Cardiac fibroblast (primary cell): ENCODE data around the gene CD81.

Experiments
- DNase-seq, 2 donors: peaks; one replicate each; pipeline versions ENCODE4 v3.0.0 to v3.0.0-alpha.2; 2010; ENCODE audit warnings: low read depth in 2 of 2
- H3K4me3 ChIP-seq, 2 donors: replicated peaks in 1 of 2; 1 replicate in 1 of 2; 2 replicates in 1 of 2; pipeline ENCODE4 v1.5.1; 2011; ENCODE audit warnings: low read depth in 2 of 2, low read length in 2 of 2, mild to moderate bottlenecking in 2 of 2, moderate library complexity in 1 of 2
- CTCF ChIP-seq: IDR thresholded peaks from one replicate; pipeline ENCODE4 v1.5.1; 2011; ENCODE audit warnings: low read depth, mild to moderate bottlenecking, low read length, inconsistent platforms

The CD81 gene

GRCh38 chr11:2396471-2396870, 19.4 kb downstream of the CD81 start:
- no peak for TF ChIP-seq CTCF
- no peak overlapping the region for H3K4me3 ChIP-seq
- no peak for DNase-seq

GRCh38 chr11:2397005-2397404, 19.9 kb downstream of the CD81 start:
- no peak overlapping the region for H3K4me3 ChIP-seq
- TF ChIP-seq CTCF = no peak

GRCh38 chr11:2398664-2399355, 21.7 kb downstream of the CD81 start:
- DNase-seq = no peak
- TF ChIP-seq CTCF = no peak
- H3K4me3 ChIP-seq = peak overlapping the region; percentile 72 to 74

More at GRCh38 chr11:2397005-2397404, 19.9 kb downstream of the CD81 start:
- DNase-seq = no peak

- no peak for TF ChIP-seq CTCF
- DNase-seq = peak in 1 of 2 donors; percentile 41
- peak overlapping the region; percentile 72 to 74 for H3K4me3 ChIP-seq
These were observed 22.5 kb downstream of the CD81 start for GRCh38 chr11:2399488-2400068.

- DNase-seq = peak; percentile 100
- peak; percentile 99 for TF ChIP-seq CTCF
- peak within 1 kb of the TSS; percentile 99 to 100 for H3K4me3 ChIP-seq
These were observed 23.1 kb downstream of the CD81 start, which contains the start of gene TSSC4 for GRCh38 chr11:2400069-2400761. TSS of gene TSSC4 (plus strand) at chr11:2400750. CDS start at chr11:2402634, 1,884 bp downstream.

- no peak for DNase-seq
- TF ChIP-seq CTCF = no peak
- peak overlapping the region; percentile 99 to 100 for H3K4me3 ChIP-seq
These were observed 23.8 kb downstream of the CD81 start for GRCh38 chr11:2400762-2401435.
